ENCODE data around the gene C14orf180.

The C14orf180 gene

DNA sequence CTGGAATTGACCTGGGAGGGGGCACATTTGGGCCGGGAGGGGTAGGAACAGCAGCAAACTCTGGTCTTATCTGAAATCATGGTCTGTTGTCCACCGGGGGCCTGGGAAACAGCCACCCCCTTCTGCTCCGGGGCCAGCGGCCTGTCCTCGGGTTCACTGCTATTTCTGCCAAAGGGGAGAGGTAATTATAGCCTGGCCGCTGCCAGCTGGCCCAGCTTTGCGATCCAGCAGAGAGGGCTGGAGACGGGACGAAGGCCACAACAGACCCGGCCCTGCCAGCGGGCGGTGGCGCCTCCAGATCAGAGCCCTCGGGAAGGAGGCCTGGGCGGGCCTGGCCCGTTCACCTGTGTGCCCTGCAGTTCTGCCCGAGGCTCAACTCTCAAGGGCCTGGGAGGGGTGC is at the start of gene C14orf180:
TSS of gene C14orf180 (plus strand) at position 258 of the 400 bp plus-strand sequence. CDS start 6,667 bp downstream, outside the sequence.
- no peak for DNase-seq

DNA sequence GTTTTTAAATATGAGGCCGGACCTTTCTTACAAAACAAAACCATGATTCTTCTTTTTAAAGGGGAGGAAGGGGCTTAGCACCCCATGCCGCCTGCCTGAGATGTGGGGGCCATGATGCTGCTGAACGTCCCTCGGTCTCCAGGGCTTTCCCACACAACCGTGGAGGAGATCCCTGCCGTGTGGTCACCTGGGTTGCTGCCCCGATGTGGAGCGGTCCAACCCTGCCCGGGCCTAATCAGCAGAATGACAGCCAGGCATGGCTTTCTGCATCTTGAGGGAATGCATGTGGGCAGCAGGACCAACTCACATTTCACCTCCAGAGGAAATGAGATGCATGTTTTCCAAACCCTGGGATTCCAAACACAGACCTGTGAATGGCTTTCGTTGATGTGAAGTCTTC is 48.9 kb upstream of the C14orf180 start:
- DNase-seq: no peak

DNA sequence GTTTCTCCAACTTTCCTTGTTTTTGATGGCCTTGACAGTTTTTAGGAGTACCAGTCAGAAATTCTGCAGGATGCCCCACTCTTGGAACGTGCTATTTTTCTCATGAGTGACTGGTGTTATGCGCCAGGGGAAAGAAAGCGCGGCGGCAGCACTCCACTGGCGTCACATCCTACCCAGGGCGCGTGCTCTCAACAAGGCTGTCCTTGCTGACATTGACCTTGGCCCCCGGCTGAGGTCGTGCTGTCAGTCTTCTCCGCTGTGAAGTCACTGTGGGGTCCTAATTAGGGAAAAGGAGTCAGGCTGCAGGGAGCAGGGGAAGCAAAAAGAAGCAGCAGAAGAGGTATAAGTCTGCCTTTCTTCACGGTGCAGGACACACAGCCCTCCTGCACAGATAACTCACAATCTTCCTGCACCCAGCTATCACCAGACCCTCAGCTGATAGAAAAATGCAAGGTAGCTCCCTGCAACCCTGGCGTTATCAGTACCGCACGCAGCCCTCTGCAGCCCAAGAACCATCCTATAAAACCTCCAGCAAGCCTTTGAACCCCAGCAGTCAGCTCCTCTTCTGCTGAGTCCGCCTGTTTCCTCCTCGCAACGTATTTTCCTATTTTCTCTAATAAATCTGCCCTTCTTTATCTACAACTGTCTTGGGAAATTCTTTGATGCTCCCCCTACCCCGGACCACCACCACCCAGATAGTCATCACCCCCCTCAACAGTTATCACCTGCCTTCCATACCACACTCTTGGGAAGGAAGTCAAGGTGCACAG is 48.0 kb upstream of the C14orf180 start:
- DNase-seq: no peak

DNA sequence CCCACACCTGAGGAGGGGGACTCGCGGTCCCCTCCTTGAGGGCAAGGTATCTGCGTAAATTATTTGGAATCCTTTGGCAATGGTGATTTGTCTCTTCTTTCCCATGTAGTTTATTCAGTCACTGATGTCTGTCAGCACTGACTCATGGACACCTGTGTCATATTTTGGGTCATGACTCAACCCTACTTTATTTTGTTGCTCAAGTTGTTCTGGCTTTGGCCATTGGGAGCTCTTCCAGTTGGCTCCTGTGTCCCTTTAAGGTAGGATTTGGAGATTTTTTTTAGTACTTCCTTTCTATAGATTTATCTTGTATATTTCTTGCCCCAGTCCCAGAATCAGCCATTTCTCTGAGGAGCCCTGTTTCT is 47.4 kb upstream of the C14orf180 start:
- DNase-seq: no peak

DNA sequence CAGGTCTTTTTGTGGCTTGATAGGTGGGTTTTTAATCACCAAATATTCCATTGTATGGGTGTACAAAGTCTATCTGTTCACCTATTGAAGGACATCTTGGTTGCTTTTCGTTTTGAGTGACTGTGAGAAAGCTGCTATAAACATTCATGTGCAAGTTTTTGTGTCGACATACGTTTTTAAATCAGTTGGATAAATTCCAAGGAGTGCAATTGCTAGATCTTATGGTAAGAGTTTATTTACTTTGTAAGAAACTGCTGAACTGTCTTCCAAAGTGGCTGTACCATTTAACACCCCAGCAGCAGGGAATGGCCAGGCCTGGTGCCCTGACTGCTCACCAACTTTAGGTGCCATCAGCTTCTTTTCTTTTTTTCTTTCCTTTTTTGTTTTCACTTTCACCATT is 45.5 kb upstream of the C14orf180 start:
- DNase-seq: no peak

DNA sequence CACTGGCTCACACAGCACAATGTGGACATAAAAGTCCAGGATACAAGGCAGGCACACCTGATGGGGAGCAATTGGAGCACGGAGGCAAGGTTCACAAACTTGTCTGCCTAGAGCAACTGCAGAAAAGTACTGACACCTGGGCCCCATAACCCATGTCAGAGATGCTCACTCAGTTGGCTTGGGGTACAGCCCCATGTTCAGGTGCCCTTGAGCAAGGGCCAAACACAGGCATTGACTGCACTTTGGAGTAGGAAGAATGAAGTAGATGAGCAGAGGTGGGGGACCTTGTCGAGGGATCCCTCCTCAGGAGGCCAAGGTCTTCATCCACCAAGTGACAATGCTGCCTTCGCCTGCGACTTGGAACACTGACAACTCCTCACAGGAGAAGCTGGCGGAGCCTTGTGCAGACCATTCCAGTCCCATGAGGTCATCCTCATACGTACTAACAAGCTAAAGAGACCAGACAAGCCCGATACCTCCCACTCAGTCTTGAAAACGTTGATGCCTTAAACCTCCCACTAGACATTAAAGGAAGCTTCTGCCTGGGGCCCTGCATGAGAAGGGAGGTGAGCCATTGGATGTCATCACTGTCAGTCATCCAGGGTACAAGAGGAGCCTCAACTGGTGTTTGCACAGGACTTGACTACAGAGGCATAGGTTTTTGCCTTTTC is 42.5 kb upstream of the C14orf180 start:
- DNase-seq: no peak

DNA sequence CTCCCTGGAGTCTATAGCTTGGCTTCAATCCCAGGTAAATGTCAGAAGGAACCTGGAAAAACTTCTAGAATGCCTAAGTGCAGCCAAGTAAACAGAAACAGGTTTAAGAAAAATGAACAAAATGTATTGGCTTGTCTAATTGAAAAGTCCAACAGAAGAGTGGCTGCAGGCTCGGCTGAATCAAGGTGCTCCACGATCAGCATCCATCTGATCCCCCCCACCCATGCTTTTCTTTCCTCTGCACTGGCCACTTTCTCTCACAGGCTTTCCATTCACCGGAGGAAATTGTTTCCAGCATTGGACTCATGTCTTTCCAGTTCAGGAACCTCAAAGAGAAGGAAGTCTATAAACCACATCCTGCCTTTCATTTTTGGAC is 42.0 kb upstream of the C14orf180 start:
- no peak for DNase-seq

DNA sequence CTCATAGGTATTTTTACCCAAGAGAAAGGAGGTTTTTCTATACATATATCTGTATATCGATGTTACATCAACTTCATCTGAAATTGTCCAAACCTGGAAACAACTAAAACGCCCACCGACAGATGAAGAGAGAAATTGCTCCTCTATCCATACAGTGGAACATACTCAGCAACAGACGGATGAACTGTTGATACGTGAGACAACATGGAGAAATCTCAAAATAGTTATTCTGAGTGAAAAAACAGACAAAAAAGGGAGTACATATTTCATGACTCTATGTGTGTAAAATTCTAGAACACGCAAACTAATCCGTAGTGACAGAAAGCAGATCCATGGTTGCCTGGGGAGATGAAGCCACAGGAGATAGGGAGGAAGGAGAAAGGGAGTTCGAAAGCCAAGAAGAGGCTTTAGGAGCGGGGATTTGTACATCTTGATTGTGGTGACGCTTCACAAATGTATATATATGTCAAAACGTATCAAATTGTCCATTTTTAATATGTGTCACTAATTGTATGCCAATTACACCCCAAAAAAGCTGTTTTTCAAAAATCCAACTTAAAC is 37.6 kb upstream of the C14orf180 start:
- DNase-seq: no peak

DNA sequence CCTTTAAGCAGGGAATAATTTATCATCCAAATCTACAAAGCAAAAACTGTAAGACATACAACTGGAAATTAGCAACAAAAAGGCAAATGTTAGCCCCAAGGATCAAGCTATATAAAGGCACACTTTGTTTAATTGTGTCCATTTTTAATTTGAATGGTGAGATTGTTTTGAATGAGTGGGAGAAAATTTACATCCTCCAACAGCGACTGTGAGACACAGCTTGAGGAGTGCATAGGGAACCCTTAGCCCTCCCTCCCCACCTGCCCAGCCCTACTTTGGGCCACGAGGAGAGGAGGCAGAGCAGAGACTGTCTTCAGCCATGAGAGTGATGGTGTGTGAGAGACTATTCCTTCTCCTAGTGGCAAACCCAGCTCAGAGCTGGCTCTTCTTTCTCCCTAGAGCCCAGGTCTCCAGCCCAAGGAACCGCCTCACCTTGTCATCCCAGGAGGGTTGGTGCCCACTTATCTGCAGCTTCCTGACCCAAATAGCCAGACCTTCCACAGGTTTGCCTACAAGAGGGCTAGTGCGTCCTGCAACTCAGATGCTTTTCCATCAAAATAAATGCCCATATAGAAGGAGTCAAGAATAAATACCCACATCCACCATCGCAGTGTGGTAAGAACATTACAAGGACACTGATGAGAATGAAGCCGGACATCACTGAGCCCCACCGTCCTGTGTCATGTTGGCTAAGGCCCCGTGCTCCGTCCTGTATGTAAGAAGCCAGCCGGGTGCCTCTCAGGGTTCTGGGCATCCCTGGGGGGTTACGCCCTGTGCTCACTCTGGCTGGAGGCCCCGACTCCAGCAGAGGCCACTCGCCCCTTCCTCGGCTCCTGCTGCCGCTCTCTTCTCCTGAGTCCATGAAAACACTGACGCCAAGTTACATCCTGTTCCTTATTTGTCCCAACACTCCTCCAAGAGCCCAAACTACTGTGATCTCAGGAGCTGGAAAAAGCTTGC is 36.4 kb upstream of the C14orf180 start:
- DNase-seq: no peak

DNA sequence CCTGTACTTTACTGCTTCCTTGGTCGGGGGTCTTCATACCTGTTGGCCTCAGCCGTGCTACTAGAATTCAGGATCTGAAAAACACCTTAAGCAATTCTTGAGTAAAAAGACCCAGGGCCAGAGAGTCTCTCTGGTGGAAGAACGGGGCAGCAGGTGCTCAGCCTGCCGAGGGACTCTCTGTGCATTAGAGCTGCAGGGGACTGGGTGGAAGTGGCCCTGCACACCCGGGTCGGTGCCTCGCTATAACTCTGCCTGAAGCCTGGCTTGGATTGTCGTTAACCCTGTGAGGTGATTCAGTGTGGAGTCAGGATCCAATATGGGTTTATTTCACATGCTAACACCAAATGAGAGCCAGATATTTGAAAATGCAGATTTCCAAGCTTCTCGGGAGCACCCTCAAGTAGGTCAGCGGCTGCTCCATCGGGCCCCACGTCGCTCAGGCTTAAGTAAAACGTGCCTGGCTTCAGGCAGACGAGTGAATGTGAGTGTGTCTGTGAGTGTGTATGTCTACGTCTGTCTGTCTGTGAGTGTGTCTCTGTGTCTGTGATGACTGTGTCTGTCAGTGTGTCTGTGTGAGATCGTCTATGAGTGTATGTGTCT is 35.1 kb upstream of the C14orf180 start:
- DNase-seq: no peak

DNA sequence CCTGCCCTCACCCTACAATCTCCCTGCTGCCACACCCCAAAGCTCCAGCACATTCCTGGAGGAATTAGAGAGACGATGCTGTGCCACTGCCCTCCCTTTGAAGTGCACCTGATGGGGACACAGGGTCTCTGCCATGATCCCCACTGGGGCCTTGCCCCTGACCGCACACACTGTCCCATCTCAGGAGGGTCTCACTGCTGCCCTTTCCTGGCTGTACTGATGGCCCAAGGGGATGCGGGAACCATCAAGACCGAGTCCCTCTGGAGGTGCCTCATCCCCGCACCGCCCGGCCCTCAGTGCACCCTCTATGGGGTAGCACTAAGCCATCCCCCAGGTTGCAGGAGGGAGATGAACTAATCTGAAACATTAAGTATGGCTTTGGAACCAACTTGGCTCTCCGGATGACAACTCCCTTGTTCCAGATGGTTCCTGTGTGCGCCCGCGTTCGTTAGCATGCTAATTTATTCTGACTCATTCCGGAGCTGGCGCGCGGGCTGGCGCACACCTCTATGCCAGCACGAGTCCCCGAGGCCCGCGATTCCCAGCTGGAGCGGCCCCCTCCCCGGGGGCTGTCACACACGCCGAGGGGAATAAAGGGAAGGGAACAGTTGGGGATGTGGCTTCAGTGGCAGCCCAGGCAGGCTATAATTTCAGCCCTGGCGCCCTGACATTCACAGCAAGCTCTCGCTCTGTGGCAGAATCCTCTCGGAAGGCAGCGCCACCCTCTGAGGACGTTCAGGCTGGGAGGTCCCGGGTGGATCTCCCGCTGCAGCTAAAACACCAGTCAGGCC is 34.2 kb upstream of the C14orf180 start:
- DNase-seq: no peak

DNA sequence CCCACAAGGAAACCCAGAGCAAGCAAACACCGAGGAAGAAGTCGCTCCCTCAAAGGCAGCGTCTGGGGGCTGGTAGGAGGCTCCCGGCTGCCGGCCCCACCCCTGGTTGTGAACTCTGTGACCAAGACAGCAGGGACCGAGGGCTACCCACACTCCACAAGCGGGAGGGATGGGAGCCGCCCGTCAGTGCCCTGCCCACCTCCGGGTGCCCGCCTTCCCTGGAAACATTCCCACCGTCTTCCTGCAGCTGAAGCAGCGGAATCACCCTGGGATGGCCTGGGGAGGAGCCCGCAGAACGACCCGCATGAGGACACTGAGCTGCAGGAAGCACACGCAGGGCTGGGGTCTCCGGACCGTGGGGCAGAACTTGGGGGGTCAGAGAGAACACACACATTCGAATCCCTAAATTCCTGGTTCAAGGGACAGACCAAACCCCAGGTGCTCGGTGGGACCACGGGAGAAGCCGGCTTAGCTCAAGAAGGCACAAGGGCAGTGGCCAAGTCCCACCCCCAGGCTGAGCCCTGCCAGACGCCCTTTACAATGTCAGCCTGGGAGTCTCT is 33.5 kb upstream of the C14orf180 start:
- DNase-seq: no peak

DNA sequence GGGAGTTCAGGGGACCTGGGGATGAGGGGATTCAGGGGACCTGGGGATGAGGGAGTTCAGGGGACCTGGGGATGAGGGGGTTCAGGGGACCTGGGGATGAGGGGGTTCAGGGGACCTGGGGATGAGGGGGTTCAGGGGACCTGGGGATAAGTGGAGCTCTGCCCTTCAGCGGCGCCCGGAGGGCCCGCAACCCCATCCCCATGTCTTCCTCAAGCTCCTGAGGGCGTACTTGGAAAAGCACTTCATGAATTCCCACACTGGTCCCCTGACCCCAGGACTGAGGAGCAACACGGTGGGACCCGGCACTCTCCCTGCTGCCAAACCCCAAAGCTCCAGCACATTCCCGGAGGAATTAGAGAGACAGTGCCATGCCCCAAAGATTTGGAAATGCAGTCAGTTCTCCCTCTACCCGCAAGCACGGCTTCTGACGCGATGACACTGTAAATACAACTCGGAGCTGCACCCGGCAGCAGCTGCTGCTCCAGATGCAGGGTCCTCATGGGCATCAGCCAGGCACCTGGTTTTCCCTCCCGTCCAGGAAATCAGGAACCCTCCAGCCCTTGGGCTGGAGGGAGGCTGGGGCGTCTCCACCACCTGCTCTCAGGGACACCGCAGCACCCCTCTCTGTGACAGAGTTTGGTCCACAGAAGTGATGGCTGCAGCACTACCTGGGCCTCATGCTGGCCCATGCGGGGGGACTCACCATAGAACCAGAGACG is 32.8 kb upstream of the C14orf180 start:
- no peak for DNase-seq

DNA sequence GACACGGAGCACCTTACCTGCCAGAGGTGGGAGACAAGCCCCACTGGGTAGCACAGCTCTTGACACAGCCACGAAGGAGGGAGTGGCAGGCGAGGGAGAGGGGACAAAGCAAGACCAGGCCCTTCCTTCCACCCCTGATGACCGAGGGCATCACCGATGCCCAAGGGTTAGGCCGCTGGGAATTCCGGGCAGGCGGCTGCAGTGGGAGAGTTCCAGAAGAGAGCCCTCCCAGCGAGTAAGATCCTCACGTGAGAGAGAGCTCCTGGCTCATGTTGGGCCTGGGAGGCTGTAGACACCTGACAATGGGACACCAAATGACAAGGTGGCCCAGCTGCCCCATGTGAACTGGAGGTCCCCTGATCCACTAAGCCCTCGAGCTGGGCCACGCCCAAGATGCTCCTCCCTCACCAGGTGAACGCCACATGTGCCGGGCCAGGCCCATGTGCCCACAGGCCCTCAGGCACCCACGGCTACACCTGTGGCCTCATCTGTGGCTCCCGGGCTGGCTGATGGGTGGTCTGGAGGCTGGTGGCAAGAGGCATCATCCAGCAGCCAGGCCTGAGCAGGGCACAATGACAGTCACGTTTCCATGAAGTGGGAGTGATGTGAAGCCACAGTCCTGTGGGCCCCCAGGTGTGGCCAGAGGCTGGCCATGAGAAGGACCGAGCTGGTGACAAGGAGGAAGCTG is 32.1 kb upstream of the C14orf180 start:
- DNase-seq: no peak

DNA sequence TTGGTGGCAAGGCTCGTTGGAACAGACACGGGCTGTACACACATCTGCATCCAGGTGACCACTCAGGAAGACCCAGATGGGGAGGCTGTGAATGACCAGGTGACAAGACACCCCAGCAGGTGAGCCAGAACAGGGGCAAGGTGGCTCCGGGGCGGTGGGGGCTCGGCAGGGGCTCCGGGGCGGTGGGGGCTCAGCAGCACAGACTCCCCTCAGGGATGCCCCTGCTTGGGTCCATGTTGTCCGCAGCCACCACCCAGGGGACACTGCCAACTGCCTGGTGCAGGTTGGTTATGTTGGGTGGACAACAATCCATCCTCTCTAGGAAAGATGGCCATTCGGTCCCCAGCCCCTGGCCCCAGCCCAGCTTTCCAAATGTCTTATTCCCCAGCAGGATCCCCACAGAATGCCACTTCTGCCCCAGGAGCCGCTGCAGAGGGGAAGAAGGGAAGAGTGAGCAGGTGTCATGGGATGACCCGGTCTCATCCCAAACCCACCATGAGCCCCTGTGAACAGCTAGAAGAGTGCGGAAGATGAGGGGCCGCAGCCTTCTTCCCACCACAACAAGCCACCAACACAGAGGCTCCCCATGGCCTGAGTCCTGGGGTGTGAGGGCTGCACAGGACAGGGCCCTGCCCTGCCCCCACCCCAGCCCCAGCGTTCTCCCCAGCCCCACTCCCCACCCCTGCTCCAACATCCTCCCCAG is 31.4 kb upstream of the C14orf180 start:
- DNase-seq: no peak

DNA sequence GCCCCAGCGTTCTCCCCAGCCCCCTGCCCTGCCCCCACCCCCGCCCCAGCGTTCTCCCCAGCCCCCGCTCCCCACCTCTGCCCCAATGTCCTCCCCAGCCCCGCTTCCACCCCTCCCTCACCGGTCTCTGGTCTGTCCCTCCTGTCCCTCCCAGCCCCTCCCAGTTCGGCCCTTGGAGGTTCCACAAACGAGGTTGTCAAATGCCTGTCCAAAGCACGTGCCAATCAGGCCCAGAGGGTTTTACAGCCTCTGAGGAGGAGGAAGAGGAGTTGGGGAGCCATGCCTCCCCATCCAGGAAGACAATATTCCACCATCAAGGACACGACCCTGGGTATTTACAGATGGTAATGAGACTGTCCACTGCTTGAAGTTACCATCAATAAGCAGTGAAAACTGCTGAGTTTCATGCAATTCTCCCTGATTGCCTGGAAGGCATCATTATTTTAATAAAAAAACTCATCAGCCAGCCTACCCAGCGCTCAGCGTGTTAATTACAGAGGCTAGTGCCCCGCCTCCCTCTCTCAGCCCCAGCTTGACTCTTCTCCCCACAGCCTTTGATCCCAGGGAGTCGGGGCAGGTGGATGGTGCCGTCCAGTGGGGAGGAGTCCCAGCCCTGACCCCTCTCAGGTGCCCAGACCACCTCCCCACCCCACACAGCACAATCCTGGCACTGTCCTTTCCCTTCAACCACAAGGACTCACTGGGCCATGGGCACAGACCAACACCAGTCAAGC is 30.6 kb upstream of the C14orf180 start:
- no peak for DNase-seq

DNA sequence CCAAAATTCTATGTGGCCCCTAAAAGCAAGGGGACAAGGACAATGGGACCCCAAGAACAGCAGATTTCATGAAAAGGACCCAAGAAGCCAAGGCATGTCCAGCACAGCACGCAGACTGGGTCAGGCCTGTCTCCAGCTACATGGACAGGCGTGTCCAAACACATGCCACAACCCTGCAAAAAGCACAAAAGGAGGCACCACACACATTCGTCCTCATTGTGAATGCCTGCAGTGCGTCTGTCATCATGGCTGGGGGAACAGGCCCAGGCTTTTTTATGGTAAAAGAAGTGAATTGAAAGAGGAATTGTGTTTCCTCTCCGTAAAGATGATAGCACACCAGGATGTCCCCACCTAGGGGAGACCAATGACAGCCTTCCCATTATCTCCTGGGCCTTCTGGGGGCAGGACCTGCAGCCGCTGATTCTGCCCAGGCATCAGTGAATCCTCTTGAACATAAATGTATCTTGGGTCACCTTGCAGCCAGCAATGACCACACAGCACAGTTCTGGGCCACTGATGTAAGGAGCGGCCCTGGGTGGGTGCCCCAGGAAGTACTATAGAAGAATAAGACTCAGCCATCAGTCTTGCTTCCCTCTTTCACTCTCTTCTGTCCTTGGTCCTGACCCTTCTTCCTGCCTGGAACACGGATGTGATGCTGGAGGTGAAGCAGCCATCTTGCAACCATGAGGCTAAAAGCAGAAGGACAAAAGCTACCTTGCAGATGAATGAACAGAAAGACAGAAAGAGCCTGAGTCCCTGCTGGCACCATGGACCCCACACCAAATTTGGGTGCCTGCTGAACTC is 29.8 kb upstream of the C14orf180 start:
- DNase-seq: no peak

DNA sequence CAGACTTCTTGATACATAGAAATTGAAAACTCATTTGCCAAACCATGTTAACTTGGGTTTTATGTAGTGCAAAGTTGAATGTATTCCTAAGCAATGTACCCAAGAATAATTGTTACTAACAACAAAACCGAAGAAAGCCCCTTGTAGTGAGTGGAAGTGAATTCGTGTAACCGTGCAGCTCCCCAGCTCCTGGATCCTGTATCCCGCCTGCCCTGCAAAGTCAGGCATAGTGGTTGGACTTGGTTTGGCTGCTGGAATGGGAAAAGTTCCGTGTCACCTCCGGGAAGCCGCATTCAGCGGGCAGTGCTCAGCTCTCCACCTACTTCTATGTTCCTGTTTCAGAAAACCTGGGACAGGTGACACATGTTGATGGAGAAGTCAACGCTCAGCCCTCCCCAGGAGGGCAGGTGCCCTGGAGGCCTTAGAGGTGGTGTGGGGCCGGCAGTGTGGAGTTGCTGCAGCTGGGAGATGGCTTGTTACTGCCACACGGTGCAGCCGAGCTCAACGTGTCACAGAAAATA is 29.2 kb upstream of the C14orf180 start:
- DNase-seq: no peak
